ENCODE measurements around the gene WDTC1. TPM values are rescaled to one million over a fixed set of nuclear protein-coding genes. Genes with fewer than 3 reads are reported as not detected.
A peak's percentile ranks its signal among the peaks of the same experiment; 100 is the strongest.

WDTC1 gene
- total and polyA plus RNA-seq, 2 experiments from 2014 or later, result 3.8 to 14.0 TPM

DNA sequence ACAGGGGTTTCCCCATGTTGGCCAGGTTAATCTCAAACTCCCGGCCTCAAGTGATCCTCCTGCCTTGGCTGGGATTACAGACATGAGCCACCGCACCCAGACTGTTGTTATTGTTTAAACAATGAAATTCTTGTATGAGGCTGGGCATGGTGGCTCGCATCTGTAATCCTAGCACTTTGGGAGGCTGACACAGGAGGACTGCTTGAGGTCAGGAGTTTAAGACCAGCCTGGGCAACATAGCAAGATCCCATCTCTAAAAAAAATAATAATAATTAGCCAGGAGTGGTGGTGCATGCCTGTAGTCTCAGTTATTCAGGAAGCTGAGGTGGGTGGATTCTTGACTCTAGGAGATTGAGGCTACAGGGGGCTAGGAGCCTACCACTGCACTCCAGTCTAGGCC lies 6.7 kb upstream of the WDTC1 start:
- no peaks in the 10 kb centered on the region for H3K4me1 Mint-ChIP-seq
- H4K20me1 ChIP-seq (replicated peaks; ENCODE audit: insufficient read depth), result no peaks in the 10 kb centered on the region
- H3K36me3 ChIP-seq (ENCODE audit: insufficient read depth), result no peaks in the 10 kb centered on the region
- H3K4me1 ChIP-seq (ENCODE audit: insufficient read depth), result no peaks in the 10 kb centered on the region
- H3K27ac Mint-ChIP-seq, result no peak overlapping the region
- H3K36me3 Mint-ChIP-seq (ENCODE audit: low read depth), result no peaks in the 10 kb centered on the region; the same call in 2 of the 3 replicates
- H3K27ac ChIP-seq (ENCODE audit: low read depth), result no peak overlapping the region
- H3K27me3 ChIP-seq (ENCODE audit: insufficient read depth), result no peaks in the 10 kb centered on the region
- no peaks in the 10 kb centered on the region for H3K79me2 ChIP-seq (replicated peaks; ENCODE audit: insufficient read depth)
- H3K4me3 Mint-ChIP-seq, result no peak overlapping the region
- peaks cover 2% of the 10 kb centered on the region for H3K27me3 Mint-ChIP-seq (ENCODE audit: insufficient read depth, low read depth, poor library complexity)
- no peak overlapping the region for H3K4me2 ChIP-seq
- TF ChIP-seq JUNB (IDR thresholded peaks at IDR 0.05; ENCODE audit: unreplicated experiment), result no peak
- TF ChIP-seq ZNF331 (CRISPR knock-in tag; IDR thresholded peaks at IDR 0.05; ENCODE audit: low read depth), result no peak
- H3K4me3 ChIP-seq, result no peak overlapping the region
- no peaks in the 10 kb centered on the region for H3K9me3 Mint-ChIP-seq
- H3F3A ChIP-seq (replicated peaks; ENCODE audit: low read depth), result no peaks in the 10 kb centered on the region
- DNase-seq (ENCODE audit: low spot score) (no peak), ATAC-seq (no peak)
- H3K9me2 ChIP-seq (ENCODE audit: insufficient read depth), result no peaks in the 10 kb centered on the region
- H2AFZ ChIP-seq, result no peak overlapping the region

DNA sequence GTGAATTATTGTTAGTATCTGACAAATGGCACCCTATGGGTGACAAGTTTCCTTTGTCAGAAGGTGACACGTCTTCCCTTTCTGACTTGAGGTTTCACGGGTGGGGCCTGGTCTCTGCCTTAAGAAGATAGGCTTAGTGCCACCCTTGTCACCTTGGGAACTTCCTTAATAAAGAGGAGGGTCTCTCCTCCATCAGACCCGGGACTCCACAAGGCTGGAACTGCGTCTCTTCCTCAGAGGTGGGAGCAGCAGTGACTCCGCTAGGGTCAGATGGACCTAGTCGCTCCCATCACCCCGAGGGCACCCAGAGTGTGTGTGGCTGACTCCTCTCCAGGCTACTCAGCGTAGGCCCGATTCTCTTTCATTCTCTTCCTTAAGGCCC lies 774 bp upstream of the WDTC1 start:
- H3K27me3 ChIP-seq (ENCODE audit: insufficient read depth), result peaks cover 11% of the 10 kb centered on the region; the same call in 1 of the 2 replicates
- ATAC-seq (peak; percentile 17), DNase-seq (ENCODE audit: low spot score) (peak; percentile 43)
- Mint-ChIP-seq H3K9me3 (no peaks in the 10 kb centered on the region; the same call in 2 of the 3 replicates), H3K27ac (peak overlapping the region; percentile 24; the same call in 1 of the 2 replicates), H3K4me1 (peaks cover 16% of the 10 kb centered on the region), H3K27me3 (ENCODE audit: insufficient read depth, low read depth, poor library complexity) (peaks cover 8% of the 10 kb centered on the region), H3K4me3 (peak overlapping the region; percentile 93), H3K36me3 (ENCODE audit: low read depth) (no peaks in the 10 kb centered on the region)
- 0 out of 2 replicates have a peak, but pooled peaks cover 6% of the 10 kb centered on the region for H3F3A ChIP-seq (replicated peaks; ENCODE audit: low read depth)
- peaks cover 9% of the 10 kb centered on the region for H3K4me1 ChIP-seq (ENCODE audit: insufficient read depth)
- H4K20me1 ChIP-seq (replicated peaks; ENCODE audit: insufficient read depth), result no peaks in the 10 kb centered on the region; the same call in 1 of the 2 replicates
- peak overlapping the region; percentile 100 for H2AFZ ChIP-seq
- H3K4me3 ChIP-seq, result peak overlapping the region; percentile 84
- no peak overlapping the region for H3K27ac ChIP-seq (ENCODE audit: low read depth)
- H3K9me2 ChIP-seq (ENCODE audit: insufficient read depth), result no peaks in the 10 kb centered on the region
- 0 out of 2 replicates have a peak, but pooled peaks cover 4% of the 10 kb centered on the region for H3K79me2 ChIP-seq (replicated peaks; ENCODE audit: insufficient read depth)
- H3K36me3 ChIP-seq (ENCODE audit: insufficient read depth), result no peaks in the 10 kb centered on the region
- no peak for TF ChIP-seq POLR2AphosphoS5 (IDR thresholded peaks at IDR 0.05; ENCODE audit: low read depth)
- TF ChIP-seq JUNB (IDR thresholded peaks at IDR 0.05; ENCODE audit: unreplicated experiment), result no peak
- no peak for TF ChIP-seq ZNF331 (CRISPR knock-in tag; IDR thresholded peaks at IDR 0.05; ENCODE audit: low read depth)
- TF ChIP-seq, protein P1, sequence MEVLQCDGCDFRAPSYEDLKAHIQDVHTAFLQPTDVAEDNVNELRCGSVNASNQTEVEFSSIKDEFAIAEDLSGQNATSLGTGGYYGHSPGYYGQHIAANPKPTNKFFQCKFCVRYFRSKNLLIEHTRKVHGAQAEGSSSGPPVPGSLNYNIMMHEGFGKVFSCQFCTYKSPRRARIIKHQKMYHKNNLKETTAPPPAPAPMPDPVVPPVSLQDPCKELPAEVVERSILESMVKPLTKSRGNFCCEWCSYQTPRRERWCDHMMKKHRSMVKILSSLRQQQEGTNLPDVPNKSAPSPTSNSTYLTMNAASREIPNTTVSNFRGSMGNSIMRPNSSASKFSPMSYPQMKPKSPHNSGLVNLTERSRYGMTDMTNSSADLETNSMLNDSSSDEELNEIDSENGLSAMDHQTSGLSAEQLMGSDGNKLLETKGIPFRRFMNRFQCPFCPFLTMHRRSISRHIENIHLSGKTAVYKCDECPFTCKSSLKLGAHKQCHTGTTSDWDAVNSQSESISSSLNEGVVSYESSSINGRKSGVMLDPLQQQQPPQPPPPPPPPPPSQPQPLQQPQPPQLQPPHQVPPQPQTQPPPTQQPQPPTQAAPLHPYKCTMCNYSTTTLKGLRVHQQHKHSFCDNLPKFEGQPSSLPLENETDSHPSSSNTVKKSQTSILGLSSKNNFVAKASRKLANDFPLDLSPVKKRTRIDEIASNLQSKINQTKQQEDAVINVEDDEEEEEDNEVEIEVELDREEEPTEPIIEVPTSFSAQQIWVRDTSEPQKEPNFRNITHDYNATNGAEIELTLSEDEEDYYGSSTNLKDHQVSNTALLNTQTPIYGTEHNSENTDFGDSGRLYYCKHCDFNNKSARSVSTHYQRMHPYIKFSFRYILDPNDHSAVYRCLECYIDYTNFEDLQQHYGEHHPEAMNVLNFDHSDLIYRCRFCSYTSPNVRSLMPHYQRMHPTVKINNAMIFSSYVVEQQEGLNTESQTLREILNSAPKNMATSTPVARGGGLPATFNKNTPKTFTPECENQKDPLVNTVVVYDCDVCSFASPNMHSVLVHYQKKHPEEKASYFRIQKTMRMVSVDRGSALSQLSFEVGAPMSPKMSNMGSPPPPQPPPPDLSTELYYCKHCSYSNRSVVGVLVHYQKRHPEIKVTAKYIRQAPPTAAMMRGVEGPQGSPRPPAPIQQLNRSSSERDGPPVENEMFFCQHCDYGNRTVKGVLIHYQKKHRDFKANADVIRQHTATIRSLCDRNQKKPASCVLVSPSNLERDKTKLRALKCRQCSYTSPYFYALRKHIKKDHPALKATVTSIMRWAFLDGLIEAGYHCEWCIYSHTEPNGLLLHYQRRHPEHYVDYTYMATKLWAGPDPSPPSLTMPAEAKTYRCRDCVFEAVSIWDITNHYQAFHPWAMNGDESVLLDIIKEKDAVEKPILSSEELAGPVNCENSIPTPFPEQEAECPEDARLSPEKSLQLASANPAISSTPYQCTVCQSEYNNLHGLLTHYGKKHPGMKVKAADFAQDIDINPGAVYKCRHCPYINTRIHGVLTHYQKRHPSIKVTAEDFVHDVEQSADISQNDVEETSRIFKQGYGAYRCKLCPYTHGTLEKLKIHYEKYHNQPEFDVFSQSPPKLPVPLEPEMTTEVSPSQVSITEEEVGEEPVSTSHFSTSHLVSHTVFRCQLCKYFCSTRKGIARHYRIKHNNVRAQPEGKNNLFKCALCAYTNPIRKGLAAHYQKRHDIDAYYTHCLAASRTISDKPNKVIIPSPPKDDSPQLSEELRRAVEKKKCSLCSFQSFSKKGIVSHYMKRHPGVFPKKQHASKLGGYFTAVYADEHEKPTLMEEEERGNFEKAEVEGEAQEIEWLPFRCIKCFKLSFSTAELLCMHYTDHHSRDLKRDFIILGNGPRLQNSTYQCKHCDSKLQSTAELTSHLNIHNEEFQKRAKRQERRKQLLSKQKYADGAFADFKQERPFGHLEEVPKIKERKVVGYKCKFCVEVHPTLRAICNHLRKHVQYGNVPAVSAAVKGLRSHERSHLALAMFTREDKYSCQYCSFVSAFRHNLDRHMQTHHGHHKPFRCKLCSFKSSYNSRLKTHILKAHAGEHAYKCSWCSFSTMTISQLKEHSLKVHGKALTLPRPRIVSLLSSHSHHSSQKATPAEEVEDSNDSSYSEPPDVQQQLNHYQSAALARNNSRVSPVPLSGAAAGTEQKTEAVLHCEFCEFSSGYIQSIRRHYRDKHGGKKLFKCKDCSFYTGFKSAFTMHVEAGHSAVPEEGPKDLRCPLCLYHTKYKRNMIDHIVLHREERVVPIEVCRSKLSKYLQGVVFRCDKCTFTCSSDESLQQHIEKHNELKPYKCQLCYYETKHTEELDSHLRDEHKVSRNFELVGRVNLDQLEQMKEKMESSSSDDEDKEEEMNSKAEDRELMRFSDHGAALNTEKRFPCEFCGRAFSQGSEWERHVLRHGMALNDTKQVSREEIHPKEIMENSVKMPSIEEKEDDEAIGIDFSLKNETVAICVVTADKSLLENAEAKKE (CRISPR knock-in tag; IDR thresholded peaks at IDR 0.05), result no peak
- TF ChIP-seq, protein P2, sequence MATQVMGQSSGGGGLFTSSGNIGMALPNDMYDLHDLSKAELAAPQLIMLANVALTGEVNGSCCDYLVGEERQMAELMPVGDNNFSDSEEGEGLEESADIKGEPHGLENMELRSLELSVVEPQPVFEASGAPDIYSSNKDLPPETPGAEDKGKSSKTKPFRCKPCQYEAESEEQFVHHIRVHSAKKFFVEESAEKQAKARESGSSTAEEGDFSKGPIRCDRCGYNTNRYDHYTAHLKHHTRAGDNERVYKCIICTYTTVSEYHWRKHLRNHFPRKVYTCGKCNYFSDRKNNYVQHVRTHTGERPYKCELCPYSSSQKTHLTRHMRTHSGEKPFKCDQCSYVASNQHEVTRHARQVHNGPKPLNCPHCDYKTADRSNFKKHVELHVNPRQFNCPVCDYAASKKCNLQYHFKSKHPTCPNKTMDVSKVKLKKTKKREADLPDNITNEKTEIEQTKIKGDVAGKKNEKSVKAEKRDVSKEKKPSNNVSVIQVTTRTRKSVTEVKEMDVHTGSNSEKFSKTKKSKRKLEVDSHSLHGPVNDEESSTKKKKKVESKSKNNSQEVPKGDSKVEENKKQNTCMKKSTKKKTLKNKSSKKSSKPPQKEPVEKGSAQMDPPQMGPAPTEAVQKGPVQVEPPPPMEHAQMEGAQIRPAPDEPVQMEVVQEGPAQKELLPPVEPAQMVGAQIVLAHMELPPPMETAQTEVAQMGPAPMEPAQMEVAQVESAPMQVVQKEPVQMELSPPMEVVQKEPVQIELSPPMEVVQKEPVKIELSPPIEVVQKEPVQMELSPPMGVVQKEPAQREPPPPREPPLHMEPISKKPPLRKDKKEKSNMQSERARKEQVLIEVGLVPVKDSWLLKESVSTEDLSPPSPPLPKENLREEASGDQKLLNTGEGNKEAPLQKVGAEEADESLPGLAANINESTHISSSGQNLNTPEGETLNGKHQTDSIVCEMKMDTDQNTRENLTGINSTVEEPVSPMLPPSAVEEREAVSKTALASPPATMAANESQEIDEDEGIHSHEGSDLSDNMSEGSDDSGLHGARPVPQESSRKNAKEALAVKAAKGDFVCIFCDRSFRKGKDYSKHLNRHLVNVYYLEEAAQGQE (IDR thresholded peaks at IDR 0.05; ENCODE audit: unreplicated experiment), result no peak
- no peak for TF ChIP-seq STAT1 (IDR thresholded peaks at IDR 0.05; ENCODE audit: unreplicated experiment)
- TF ChIP-seq, protein P3, sequence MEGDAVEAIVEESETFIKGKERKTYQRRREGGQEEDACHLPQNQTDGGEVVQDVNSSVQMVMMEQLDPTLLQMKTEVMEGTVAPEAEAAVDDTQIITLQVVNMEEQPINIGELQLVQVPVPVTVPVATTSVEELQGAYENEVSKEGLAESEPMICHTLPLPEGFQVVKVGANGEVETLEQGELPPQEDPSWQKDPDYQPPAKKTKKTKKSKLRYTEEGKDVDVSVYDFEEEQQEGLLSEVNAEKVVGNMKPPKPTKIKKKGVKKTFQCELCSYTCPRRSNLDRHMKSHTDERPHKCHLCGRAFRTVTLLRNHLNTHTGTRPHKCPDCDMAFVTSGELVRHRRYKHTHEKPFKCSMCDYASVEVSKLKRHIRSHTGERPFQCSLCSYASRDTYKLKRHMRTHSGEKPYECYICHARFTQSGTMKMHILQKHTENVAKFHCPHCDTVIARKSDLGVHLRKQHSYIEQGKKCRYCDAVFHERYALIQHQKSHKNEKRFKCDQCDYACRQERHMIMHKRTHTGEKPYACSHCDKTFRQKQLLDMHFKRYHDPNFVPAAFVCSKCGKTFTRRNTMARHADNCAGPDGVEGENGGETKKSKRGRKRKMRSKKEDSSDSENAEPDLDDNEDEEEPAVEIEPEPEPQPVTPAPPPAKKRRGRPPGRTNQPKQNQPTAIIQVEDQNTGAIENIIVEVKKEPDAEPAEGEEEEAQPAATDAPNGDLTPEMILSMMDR (conservative IDR thresholded peaks at IDR 0.05; ENCODE audit: low read depth in 2 of 2), result no peak
- TF ChIP-seq EZH2phosphoT487 (IDR thresholded peaks at IDR 0.05; ENCODE audit: unreplicated experiment), result no peak
- H3K4me2 ChIP-seq, result peak overlapping the region; percentile 98

Data from GM23338 (cell line).